ENCODE measurements around the gene KRTCAP2.

KRTCAP2 gene

DNA sequence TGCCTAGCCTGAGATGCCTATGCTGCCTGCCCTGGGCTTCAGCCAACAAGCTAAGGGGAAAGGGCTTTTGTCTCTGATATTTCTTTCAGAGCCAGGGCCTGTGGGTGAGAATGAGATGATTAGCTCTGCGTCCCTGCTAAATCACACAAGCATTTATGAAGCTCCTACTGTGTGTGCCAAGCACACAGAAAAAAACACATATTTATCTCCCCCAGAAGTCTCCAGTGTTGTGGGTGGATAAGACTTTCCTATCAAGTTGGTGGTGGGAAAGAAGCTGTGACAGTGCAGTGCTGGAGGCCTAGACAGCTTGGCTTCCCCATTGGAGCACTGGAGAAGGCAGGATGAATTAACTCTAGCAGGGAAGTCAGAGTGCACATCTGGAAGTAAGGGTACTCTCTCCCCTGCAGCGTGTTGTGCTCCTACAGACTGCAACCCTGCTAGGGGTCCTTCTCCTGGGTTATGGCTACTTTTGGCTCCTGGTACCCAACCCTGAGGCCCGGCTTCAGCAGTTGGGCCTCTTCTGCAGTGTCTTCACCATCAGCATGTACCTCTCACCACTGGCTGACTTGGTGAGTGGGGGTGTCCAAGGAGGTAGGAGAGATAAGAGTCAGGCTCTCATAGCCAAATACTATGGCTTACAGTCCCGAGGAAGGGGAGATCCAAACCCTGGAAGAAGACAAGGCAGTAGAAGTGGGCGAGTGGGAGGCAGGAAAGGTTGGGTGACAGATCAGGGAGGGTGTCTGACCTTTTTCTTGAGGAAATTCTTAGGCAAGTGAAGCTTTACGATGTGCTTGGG, 35.8 kb downstream of the KRTCAP2 start:
- ChIA-PET CTCF (interaction anchor here (0.9 to 5.1 kb wide), 8 partner anchors 9 to 56 kb away, joined by 3 to 27 read pairs (median 6); partner anchors contain the start of genes KRTCAP2 and TRIM46), POLR2A (no interaction called here)
- TF ChIP-seq, protein P1, sequence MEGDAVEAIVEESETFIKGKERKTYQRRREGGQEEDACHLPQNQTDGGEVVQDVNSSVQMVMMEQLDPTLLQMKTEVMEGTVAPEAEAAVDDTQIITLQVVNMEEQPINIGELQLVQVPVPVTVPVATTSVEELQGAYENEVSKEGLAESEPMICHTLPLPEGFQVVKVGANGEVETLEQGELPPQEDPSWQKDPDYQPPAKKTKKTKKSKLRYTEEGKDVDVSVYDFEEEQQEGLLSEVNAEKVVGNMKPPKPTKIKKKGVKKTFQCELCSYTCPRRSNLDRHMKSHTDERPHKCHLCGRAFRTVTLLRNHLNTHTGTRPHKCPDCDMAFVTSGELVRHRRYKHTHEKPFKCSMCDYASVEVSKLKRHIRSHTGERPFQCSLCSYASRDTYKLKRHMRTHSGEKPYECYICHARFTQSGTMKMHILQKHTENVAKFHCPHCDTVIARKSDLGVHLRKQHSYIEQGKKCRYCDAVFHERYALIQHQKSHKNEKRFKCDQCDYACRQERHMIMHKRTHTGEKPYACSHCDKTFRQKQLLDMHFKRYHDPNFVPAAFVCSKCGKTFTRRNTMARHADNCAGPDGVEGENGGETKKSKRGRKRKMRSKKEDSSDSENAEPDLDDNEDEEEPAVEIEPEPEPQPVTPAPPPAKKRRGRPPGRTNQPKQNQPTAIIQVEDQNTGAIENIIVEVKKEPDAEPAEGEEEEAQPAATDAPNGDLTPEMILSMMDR (IDR thresholded peaks at IDR 0.05; ENCODE audit: control extremely low read depth, extremely low read depth, low read depth, missing control alignments): no peak

DNA sequence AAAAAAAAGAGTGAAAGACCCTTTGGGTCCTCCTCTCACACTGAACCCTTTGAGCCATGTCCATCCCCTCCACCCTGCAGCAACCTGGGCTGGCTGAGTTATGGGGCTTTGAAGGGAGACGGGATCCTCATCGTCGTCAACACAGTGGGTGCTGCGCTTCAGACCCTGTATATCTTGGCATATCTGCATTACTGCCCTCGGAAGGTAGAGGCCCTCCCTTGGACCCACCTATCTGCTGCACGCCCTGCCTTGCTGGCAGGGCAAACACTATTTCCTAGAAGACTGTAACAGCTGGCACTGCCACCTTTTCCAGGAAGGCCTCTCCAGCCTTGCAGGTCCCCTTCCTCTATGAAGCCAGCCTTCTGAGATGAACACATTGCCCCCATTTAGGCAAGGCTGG, 36.4 kb downstream of the KRTCAP2 start:
- DNase-seq (ENCODE audit: extremely low spot score): no peak
- CTCF ChIA-PET: interaction anchor here (0.9 to 5.1 kb wide), 7 partner anchors 9 to 57 kb away, joined by 3 to 27 read pairs (median 5); partner anchors contain the start of genes KRTCAP2 and TRIM46

More for the DNA sequence above, 35.8 kb downstream of the KRTCAP2 start:
- no peak for DNase-seq (ENCODE audit: extremely low spot score)

DNA sequence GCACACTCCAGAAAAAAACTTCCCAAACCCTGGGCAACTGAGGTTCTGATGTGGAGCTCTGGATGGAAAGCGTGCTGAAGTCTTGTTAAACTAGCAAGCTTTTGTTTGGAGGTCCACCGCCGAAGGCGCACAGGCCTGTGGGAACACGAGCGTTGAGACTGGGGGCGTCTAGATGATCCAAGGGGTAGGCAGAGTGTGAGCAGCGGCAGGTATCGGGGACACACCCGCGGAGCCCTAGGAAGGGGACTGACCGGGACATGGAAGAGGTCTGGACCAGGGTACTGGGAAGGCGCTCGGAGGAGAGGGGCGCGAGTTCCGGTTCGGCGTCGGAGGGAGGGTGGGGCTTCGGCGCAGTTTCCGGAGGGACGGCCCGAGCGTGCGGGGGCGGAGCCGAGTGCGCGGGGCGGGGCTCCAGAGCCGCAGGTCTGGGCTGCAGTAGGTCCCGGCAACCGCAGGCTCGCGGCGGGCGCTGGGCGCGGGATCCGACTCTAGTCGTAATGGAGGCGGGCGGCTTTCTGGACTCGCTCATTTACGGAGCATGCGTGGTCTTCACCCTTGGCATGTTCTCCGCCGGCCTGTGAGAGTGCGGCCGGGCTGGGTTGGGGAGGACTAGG, 37.6 kb downstream of the KRTCAP2 start, which contains the start of gene SLC50A1:
SLC50A1 (plus strand) TSS at position 438 of the 614 bp plus-strand sequence; CDS start at position 498, 60 bp downstream.
- CTCF ChIA-PET: interaction anchor here (0.9 to 5.1 kb wide), 9 partner anchors 8 to 50 kb away, joined by 3 to 27 read pairs (median 4); partner anchors contain the start of genes KRTCAP2 and TRIM46
- DNase-seq (ENCODE audit: extremely low spot score): peak; percentile 96
- TF ChIP-seq, protein P1 (IDR thresholded peaks at IDR 0.05; ENCODE audit: control extremely low read depth, extremely low read depth, low read depth, missing control alignments): no peak
- POLR2A ChIA-PET: no interaction called here

More for the DNA sequence above, 36.4 kb downstream of the KRTCAP2 start:
- POLR2A ChIA-PET: interaction anchor here (0.6 kb wide), 1 partner anchor 885 kb away, joined by 6 read pairs; no protein-coding TSS in a partner anchor
- TF ChIP-seq, protein P1 (IDR thresholded peaks at IDR 0.05; ENCODE audit: control extremely low read depth, extremely low read depth, low read depth, missing control alignments): no peak

DNA sequence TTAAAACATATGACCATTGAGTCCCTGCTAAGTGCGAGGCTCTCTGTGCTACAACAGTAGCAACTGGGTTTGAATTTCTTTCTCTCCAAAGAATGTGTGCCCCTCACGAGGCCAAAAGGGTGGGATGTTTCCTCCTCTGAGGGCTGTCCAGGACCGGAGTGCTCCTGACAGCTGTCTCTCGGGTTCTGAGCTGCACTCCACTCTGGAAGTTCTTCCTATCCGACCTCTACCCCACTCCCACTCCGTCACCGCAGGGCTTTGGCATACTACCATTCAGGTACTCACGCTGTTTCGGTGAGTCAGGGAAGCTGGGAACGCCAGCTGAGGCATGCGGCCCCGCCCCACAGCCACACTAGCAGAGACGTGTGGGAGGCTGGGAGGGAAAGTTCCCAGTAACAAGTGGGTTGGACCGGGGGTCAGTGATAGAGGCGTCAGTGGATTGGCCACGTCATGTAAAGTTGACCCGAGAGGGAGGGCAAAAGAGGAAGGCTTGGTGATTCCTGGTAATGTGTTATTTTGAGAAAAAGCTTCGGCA, 38.2 kb downstream of the KRTCAP2 start:
- ChIA-PET CTCF (interaction anchor here (0.7 to 5.1 kb wide), 10 partner anchors 9 to 575 kb away, joined by 3 to 27 read pairs (median 4); partner anchors contain the start of genes KRTCAP2 and TRIM46), POLR2A (no interaction called here)
- TF ChIP-seq, protein P1 (IDR thresholded peaks at IDR 0.05; ENCODE audit: control extremely low read depth, extremely low read depth, low read depth, missing control alignments): no peak
- peak; percentile 50 for DNase-seq (ENCODE audit: extremely low spot score)

DNA sequence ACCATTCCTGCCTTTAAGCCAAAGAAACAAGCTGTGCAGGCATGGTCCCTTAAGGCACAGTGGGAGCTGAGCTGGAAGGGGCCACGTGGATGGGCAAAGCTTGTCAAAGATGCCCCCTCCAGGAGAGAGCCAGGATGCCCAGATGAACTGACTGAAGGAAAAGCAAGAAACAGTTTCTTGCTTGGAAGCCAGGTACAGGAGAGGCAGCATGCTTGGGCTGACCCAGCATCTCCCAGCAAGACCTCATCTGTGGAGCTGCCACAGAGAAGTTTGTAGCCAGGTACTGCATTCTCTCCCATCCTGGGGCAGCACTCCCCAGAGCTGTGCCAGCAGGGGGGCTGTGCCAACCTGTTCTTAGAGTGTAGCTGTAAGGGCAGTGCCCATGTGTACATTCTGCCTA, 38.8 kb downstream of the KRTCAP2 start:
- ChIA-PET CTCF (interaction anchor here (0.7 to 5.1 kb wide), 8 partner anchors 9 to 575 kb away, joined by 3 to 27 read pairs (median 4); partner anchors contain the start of genes KRTCAP2 and TRIM46), POLR2A (no interaction called here)
- no peak for DNase-seq (ENCODE audit: extremely low spot score)
- TF ChIP-seq, protein P1 (IDR thresholded peaks at IDR 0.05; ENCODE audit: control extremely low read depth, extremely low read depth, low read depth, missing control alignments): no peak

DNA sequence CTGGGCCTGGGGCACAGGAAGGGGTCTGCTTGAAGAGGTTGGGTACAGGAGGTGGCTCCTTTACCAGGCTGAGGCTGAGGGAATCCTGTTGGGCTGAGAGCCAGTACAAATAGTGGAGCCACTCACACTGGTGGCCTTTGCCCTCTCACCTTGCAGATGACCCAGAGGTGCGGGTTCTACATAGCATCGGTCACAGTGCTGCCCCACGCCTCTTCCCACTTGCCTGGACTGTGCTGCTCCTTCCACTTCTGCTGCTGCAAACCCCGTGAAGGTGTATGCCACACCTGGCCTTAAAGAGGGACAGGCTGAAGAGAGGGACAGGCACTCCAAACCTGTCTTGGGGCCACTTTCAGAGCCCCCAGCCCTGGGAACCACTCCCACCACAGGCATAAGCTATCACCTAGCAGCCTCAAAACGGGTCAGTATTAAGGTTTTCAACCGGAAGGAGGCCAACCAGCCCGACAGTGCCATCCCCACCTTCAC, 39.3 kb downstream of the KRTCAP2 start:
- CTCF ChIA-PET: interaction anchor here (1.3 to 5.1 kb wide), 6 partner anchors 10 to 49 kb away, joined by 3 to 27 read pairs (median 7); partner anchors contain the start of genes KRTCAP2 and TRIM46
- POLR2A ChIA-PET: no interaction called here
- TF ChIP-seq, protein P1 (IDR thresholded peaks at IDR 0.05; ENCODE audit: control extremely low read depth, extremely low read depth, low read depth, missing control alignments): no peak

More for the DNA sequence above, 39.3 kb downstream of the KRTCAP2 start:
- no peak for DNase-seq (ENCODE audit: extremely low spot score)

Measured in GM10248 (cell line).